CD14-positive monocyte (primary cell): ENCODE data around the gene ACYP2. TPM values are rescaled to one million over a fixed set of nuclear protein-coding genes. Genes with fewer than 3 reads are reported as not detected.
"Not testable (repeated sequence)": the region's sequence is repeated elsewhere in the genome, so short reads cannot be mapped to it uniquely, and the experiment has no call there.

Experiments used
- DNase-seq, 3 donors: peaks; one replicate each; pipeline ENCODE4 v3.0.0-alpha.2; 2011 to 2022
- H2AFZ ChIP-seq: 2 replicates; pipeline ENCODE4 v1.6.0; 2012; ENCODE audit warnings: mild to moderate bottlenecking, low read depth, low read length, inconsistent platforms; ENCODE audit not compliant: insufficient read depth, poor library complexity, severe bottlenecking
- H3K27ac ChIP-seq, 2 donors: 1 replicate in 1 of 2; 2 replicates in 1 of 2; pipeline ENCODE4 v1.5.1; 2012 to 2013; ENCODE audit warnings: low read length in 2 of 2, control low read depth in 1 of 2, inconsistent platforms in 1 of 2, low read depth in 1 of 2, mild to moderate bottlenecking in 1 of 2
- H3K27me3 ChIP-seq, 2 donors: one replicate each; pipeline versions ENCODE4 v1.6.0 to v1.6.1; 2011 to 2013; ENCODE audit warnings: low read length in 2 of 2; ENCODE audit not compliant: control insufficient read depth in 2 of 2, insufficient read depth in 2 of 2
- H3K36me3 ChIP-seq, 2 donors: replicated peaks in 1 of 2; 1 replicate in 1 of 2; 2 replicates in 1 of 2; pipeline versions ENCODE4 v1.5.1 to v1.6.1; 2012 to 2013; ENCODE audit warnings: low read length in 2 of 2, control low read depth in 1 of 2, inconsistent platforms in 1 of 2, mild to moderate bottlenecking in 1 of 2; ENCODE audit not compliant: insufficient read depth in 2 of 2, control insufficient read depth in 1 of 2
- H3K4me1 ChIP-seq, 2 donors: 1 replicate in 1 of 2; 2 replicates in 1 of 2; pipeline versions ENCODE4 v1.5.1 to v1.6.1; 2012 to 2013; ENCODE audit warnings: low read length in 2 of 2, control low read depth in 1 of 2, inconsistent platforms in 1 of 2, mild to moderate bottlenecking in 1 of 2, moderate library complexity in 1 of 2; ENCODE audit not compliant: insufficient read depth in 2 of 2, control insufficient read depth in 1 of 2
- H3K4me2 ChIP-seq: replicated peaks from 2 replicates; pipeline ENCODE3; 2012; ENCODE audit warnings: low read length, moderate library complexity, mild to moderate bottlenecking; ENCODE audit not compliant: poor library complexity, severe bottlenecking; ENCODE audit errors: extremely low read depth
- H3K4me3 ChIP-seq, 3 experiments: fragments of 200-600 bp in 1 of 3; sonication (generic) in 1 of 3; replicated peaks in 1 of 3; 1 replicate in 2 of 3; 2 replicates in 1 of 3; pipeline ENCODE4 v1.5.1; 2011 to 2013; ENCODE audit warnings: low read length in 3 of 3, mild to moderate bottlenecking in 3 of 3, control low read depth in 2 of 3, low read depth in 2 of 3, inconsistent platforms in 1 of 3, moderate library complexity in 1 of 3
- H3K79me2 ChIP-seq: 2 replicates; pipeline ENCODE4 v1.6.0; 2012; ENCODE audit warnings: mild to moderate bottlenecking, control low read depth, inconsistent platforms, low read length, moderate library complexity; ENCODE audit not compliant: insufficient read depth
- H3K9ac ChIP-seq: 2 replicates; pipeline ENCODE4 v1.6.0; 2017; ENCODE audit warnings: low read length, mild to moderate bottlenecking; ENCODE audit not compliant: insufficient read depth, poor library complexity, severe bottlenecking
- H3K9me3 ChIP-seq, 2 donors: replicated peaks in 1 of 2; 1 replicate in 1 of 2; 2 replicates in 1 of 2; pipeline versions ENCODE4 v1.5.1 to v1.6.1; 2012 to 2013; ENCODE audit warnings: low read length in 2 of 2, control low read depth in 1 of 2; ENCODE audit not compliant: control insufficient read depth in 1 of 2, insufficient read depth in 1 of 2
- H4K20me1 ChIP-seq: 2 replicates; pipeline ENCODE4 v1.6.0; 2012; ENCODE audit warnings: mild to moderate bottlenecking, low read length, control low read depth, moderate library complexity; ENCODE audit not compliant: insufficient read depth
- H3K27ac Mint-ChIP-seq, 7 donors: one replicate each; pipeline ENCODE4 v1.8.0; 2020; ENCODE audit warnings: mild to moderate bottlenecking in 7 of 7, mixed read lengths in 7 of 7, moderate library complexity in 6 of 7, inconsistent platforms in 2 of 7
- H3K27me3 Mint-ChIP-seq, 3 donors: one replicate each; pipeline ENCODE4 v1.8.0; 2021 to 2022; ENCODE audit warnings: low read depth in 3 of 3, mild to moderate bottlenecking in 3 of 3, mixed read lengths in 3 of 3, moderate library complexity in 3 of 3, inconsistent platforms in 1 of 3
- H3K36me3 Mint-ChIP-seq, 2 donors: one replicate each; pipeline ENCODE4 v1.8.0; 2020; ENCODE audit warnings: mixed read lengths in 2 of 2, inconsistent platforms in 1 of 2, mild to moderate bottlenecking in 1 of 2
- H3K4me1 Mint-ChIP-seq: one replicate; pipeline ENCODE4 v1.8.0; 2020; ENCODE audit warnings: mild to moderate bottlenecking, mixed read lengths
- H3K4me3 Mint-ChIP-seq, 2 donors: one replicate each; pipeline ENCODE4 v1.8.0; 2020; ENCODE audit warnings: mild to moderate bottlenecking in 2 of 2, mixed read lengths in 2 of 2, moderate library complexity in 1 of 2
- H3K9me3 Mint-ChIP-seq, 7 donors: one replicate each; pipeline ENCODE4 v1.8.0; 2020 to 2022; ENCODE audit warnings: mixed read lengths in 7 of 7, mild to moderate bottlenecking in 6 of 7, moderate library complexity in 6 of 7, inconsistent platforms in 2 of 7
- WGBS: methylation state at CpG from one replicate; pipeline ENCODE4 v1.1.5; 2013; ENCODE audit warnings: missing lambda C conversion rate; ENCODE audit not compliant: insufficient coverage; 5-methylcytosine and 5-hydroxymethylcytosine counted together
- intact Hi-C, 2 donors: fragments of 100-400 bp; cut with micrococcal nuclease; formaldehyde crosslinking; loops; one replicate each; pipeline versions ENCODE4 v1.15.0 to v1.15.1; 2023
- polyA plus RNA-seq, 3 donors: library from polyadenylated mRNA; depleted of rRNA in 1 of 3; unstranded in 2 of 3; stranded (reverse) in 1 of 3; fragments of 300-500 nt in 2 of 3; fragments of >200 nt in 1 of 3; fragmentation: Illumina TruSeq in 2 of 3; gene quantifications; 1 replicate in 2 of 3; 2 replicates in 1 of 3; pipeline ENCODE4 v1.2.3, GENCODE V29; 2012 to 2021
- TF ChIP-seq, protein P1 (sequence below): fragments of 200-600 bp; IDR thresholded peaks from one replicate; pipeline ENCODE4 v1.8.0; 2022; ENCODE audit warnings: antibody characterized with exemption, mild to moderate bottlenecking

ACYP2 gene
- polyA plus RNA-seq, 3 donors: 6.2 to 10.8 (median 10.3) TPM

DNA sequence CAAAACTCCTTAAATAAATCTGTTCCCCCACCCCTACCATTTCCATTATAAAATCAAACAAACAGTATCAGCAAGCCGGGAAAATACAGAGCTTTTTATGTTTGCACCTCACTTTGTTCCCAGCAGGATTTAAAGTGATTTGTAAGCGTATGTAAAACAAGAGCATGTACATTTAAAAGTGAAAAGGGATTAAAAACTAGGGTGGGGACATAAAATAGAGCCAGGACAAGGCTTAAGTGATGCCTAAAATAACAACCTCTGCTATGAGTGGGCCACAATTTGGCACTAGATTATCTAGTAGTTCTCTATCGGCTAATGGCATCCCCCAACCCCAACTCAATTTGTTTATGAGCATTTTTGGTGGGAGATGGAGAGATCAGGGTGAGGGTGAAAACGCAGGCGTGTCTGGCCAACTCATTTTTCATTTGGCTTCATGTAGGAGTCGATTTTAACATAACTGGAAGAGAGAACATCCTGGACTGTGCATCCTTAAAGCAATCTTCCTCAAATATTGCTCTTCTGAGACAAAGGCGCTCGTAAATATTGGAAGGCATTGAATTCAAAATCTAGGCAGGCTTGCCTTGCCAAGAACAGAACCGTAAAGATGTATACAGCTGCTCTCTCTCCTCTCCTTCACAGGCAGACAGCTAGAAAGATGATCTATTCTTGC, 175.1 kb downstream of the ACYP2 start:
- no peaks in the 10 kb centered on the region for H3K27me3 ChIP-seq
- no peak overlapping the region for H3K4me3 Mint-ChIP-seq
- no peaks in the 10 kb centered on the region for H3K9me3 ChIP-seq
- no peaks in the 10 kb centered on the region for H4K20me1 ChIP-seq
- no peak overlapping the region for H3K27ac Mint-ChIP-seq
- TF ChIP-seq, protein P1, sequence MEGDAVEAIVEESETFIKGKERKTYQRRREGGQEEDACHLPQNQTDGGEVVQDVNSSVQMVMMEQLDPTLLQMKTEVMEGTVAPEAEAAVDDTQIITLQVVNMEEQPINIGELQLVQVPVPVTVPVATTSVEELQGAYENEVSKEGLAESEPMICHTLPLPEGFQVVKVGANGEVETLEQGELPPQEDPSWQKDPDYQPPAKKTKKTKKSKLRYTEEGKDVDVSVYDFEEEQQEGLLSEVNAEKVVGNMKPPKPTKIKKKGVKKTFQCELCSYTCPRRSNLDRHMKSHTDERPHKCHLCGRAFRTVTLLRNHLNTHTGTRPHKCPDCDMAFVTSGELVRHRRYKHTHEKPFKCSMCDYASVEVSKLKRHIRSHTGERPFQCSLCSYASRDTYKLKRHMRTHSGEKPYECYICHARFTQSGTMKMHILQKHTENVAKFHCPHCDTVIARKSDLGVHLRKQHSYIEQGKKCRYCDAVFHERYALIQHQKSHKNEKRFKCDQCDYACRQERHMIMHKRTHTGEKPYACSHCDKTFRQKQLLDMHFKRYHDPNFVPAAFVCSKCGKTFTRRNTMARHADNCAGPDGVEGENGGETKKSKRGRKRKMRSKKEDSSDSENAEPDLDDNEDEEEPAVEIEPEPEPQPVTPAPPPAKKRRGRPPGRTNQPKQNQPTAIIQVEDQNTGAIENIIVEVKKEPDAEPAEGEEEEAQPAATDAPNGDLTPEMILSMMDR: no peak
- 100% methylated on average over 4 of the region's 9 CpGs for WGBS
- no peaks in the 10 kb centered on the region for H3K4me1 Mint-ChIP-seq
- H3K9me3 Mint-ChIP-seq: peaks cover 0 to 4% (median 0%) of the 10 kb centered on the region in 7 donors
- intact Hi-C loops: no loop called here
- no peaks in the 10 kb centered on the region for H3K36me3 Mint-ChIP-seq
- no peaks in the 10 kb centered on the region for H3K36me3 ChIP-seq
- H3K79me2 ChIP-seq: no peaks in the 10 kb centered on the region
- H3K4me2 ChIP-seq: no peak overlapping the region
- no peaks in the 10 kb centered on the region for H3K4me1 ChIP-seq
- DNase-seq: no peak
- H3K4me3 ChIP-seq: no peak overlapping the region
- no peak overlapping the region for H2AFZ ChIP-seq
- peaks cover 0 to 1% (median 0%) of the 10 kb centered on the region in 3 donors for H3K27me3 Mint-ChIP-seq
- H3K9ac ChIP-seq: no peak overlapping the region
- no peak overlapping the region for H3K27ac ChIP-seq

DNA sequence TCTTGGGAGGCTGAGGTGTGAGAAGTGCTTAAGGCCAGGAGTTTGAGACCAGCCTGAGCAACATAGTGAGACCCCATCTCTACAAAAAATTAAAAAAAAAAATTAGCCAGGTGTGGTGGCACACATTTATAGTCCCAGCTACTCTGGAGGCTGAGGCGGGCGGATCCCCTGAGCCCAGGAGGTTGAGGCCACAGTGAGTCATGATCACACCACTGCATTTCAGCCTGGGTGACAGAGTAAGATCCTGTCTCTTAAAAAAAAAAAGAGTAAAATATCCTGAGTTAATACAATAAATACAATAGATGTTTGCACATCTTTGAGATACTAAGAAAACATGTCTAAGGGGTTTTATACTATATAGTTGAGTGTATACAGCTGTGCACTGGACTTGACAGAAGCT, 179.2 kb downstream of the ACYP2 start:
- H3K4me1 ChIP-seq, H3K4me3 Mint-ChIP-seq, H3K4me3 ChIP-seq, H2AFZ ChIP-seq, intact Hi-C loops, H3K9me3 ChIP-seq, H3K9ac ChIP-seq, H3K36me3 Mint-ChIP-seq, H3K9me3 Mint-ChIP-seq, H3K27ac ChIP-seq, H3K4me2 ChIP-seq, H3K4me1 Mint-ChIP-seq, H3K79me2 ChIP-seq, H3K27me3 ChIP-seq, H4K20me1 ChIP-seq, H3K27ac Mint-ChIP-seq, H3K36me3 ChIP-seq, H3K27me3 Mint-ChIP-seq, DNase-seq: not testable (repeated sequence)
- WGBS: no CpG with 5 or more reads among the region's 2 CpGs
